NCI-H510A (cell line): Measurements from ENCODE around the gene MYRIP.
"Not testable (repeated sequence)": the region's sequence is repeated elsewhere in the genome, so short reads cannot be mapped to it uniquely, and the experiment has no call there.

Experiments used
- DNase-seq: peaks from one replicate; lab custom pipeline; 2025; lab: John Stamatoyannopoulos, UW

The MYRIP gene

GRCh38 chr3:39808467-39809180 lies 785 bp upstream of the MYRIP start:
- no peak for DNase-seq

GRCh38 chr3:39809995-39810595 lies 686 bp downstream of the MYRIP start:
- DNase-seq = no peak

- DNase-seq = no peak
These were observed 1.3 kb downstream of the MYRIP start for GRCh38 chr3:39810647-39811161.

- DNase-seq = no peak
These were observed 2.2 kb downstream of the MYRIP start for GRCh38 chr3:39811561-39811960.

GRCh38 chr3:39812537-39812936 lies 3.1 kb downstream of the MYRIP start:
- no peak for DNase-seq

GRCh38 chr3:39814007-39814406 lies 4.6 kb downstream of the MYRIP start:
- DNase-seq = no peak

GRCh38 chr3:39819899-39820298 lies 10.5 kb downstream of the MYRIP start:
- no peak for DNase-seq

- DNase-seq = not testable (repeated sequence)
These were observed 24.4 kb downstream of the MYRIP start for GRCh38 chr3:39833764-39834163.

- DNase-seq = no peak
These were observed 30.1 kb downstream of the MYRIP start for GRCh38 chr3:39839484-39839883.

GRCh38 chr3:39843440-39843839 lies 34.0 kb downstream of the MYRIP start:
- DNase-seq = no peak

GRCh38 chr3:39848365-39848764 lies 39.0 kb downstream of the MYRIP start:
- no peak for DNase-seq

- peak; percentile 42 for DNase-seq
These were observed 40.7 kb downstream of the MYRIP start for GRCh38 chr3:39849992-39850715.

GRCh38 chr3:39850716-39851032 lies 41.3 kb downstream of the MYRIP start:
- DNase-seq = peak; percentile 7

- no peak for DNase-seq
These were observed 46.1 kb downstream of the MYRIP start for GRCh38 chr3:39855517-39855916.

- DNase-seq = no peak
These were observed 60.5 kb downstream of the MYRIP start for GRCh38 chr3:39869890-39870289.

- no peak for DNase-seq
These were observed 61.3 kb downstream of the MYRIP start for GRCh38 chr3:39870706-39871105.

- DNase-seq = no peak
These were observed 70.2 kb downstream of the MYRIP start for GRCh38 chr3:39879581-39879980.

GRCh38 chr3:39882111-39882510 lies 72.7 kb downstream of the MYRIP start:
- DNase-seq = no peak

GRCh38 chr3:39892068-39892467 lies 82.7 kb downstream of the MYRIP start:
- no peak for DNase-seq

- no peak for DNase-seq
These were observed 86.8 kb downstream of the MYRIP start for GRCh38 chr3:39896184-39896583.

GRCh38 chr3:39900462-39901002 lies 91.1 kb downstream of the MYRIP start:
- DNase-seq = no peak

- no peak for DNase-seq
These were observed 93.8 kb downstream of the MYRIP start for GRCh38 chr3:39903253-39903652.

- DNase-seq = no peak
These were observed 96.4 kb downstream of the MYRIP start for GRCh38 chr3:39905788-39906187.
